Vagina (tissue), 2 donors: ENCODE data around the gene NOP10. TPM values are rescaled to one million over a fixed set of nuclear protein-coding genes. Genes with fewer than 3 reads are reported as not detected.

Experiments used
- DNase-seq, 2 donors: peaks; one replicate each; pipeline ENCODE4 v3.0.0-alpha.2; 2017; ENCODE audit errors: extremely low spot score in 2 of 2
- H3K27ac ChIP-seq: fragments of 200-600 bp; sonication (generic); one replicate; pipeline ENCODE4 v1.5.1; 2019
- H3K27me3 ChIP-seq: fragments of 200-600 bp; sonication (generic); one replicate; pipeline ENCODE4 v1.5.1; 2019
- H3K36me3 ChIP-seq, 2 donors: fragments of 200-600 bp; sonication (generic); one replicate each; pipeline ENCODE4 v1.5.1; 2017 to 2019
- H3K4me1 ChIP-seq: fragments of 200-600 bp; sonication (generic); one replicate; pipeline ENCODE4 v1.5.1; 2019
- H3K4me3 ChIP-seq, 2 donors: fragments of 200-600 bp; sonication (generic); 1 replicate in 1 of 2; 2 replicates in 1 of 2; pipeline ENCODE4 v1.5.1; 2016 to 2019
- H3K9me3 ChIP-seq: fragments of 200-600 bp; sonication (generic); one replicate; pipeline ENCODE4 v1.5.1; 2019
- POLR2A ChIP-seq, 2 donors: fragments of 450-650 bp; IDR thresholded peaks; one replicate each; pipeline ENCODE4 v1.6.1; 2017; ENCODE audit warnings: antibody characterized with exemption in 2 of 2, mild to moderate bottlenecking in 2 of 2, moderate library complexity in 2 of 2
- POLR2AphosphoS5 ChIP-seq, 2 donors: sonication (generic); formaldehyde crosslinking; IDR thresholded peaks; one replicate each; pipeline ENCODE4 v1.9.0; 2017; ENCODE audit warnings: antibody characterized with exemption in 2 of 2, mild to moderate bottlenecking in 2 of 2, low read depth in 1 of 2; ENCODE audit not compliant: insufficient read depth in 1 of 2
- intact Hi-C: fragments of 100-400 bp; cut with DNase I; formaldehyde crosslinking; loops from one replicate; pipeline ENCODE4 v1.15.1; 2023
- total RNA-seq: library from RNA; depleted of rRNA; stranded (reverse); fragments of >200 nt; gene quantifications from one replicate; pipeline ENCODE4 v1.2.3, GENCODE V29; 2016
- TF ChIP-seq, protein P1 (sequence below), 3 experiments: fragments of 450-650 bp in 2 of 3; fragments of 200-600 bp in 1 of 3; sonication (generic) in 1 of 3; IDR thresholded peaks; one replicate each; pipeline ENCODE4 v1.5.1; 2017 to 2019; ENCODE audit warnings: antibody characterized with exemption in 3 of 3, mild to moderate bottlenecking in 2 of 3, moderate library complexity in 2 of 3

NOP10 gene
- total RNA-seq, 1 donor from 2014 or later, result 150 TPM

DNA sequence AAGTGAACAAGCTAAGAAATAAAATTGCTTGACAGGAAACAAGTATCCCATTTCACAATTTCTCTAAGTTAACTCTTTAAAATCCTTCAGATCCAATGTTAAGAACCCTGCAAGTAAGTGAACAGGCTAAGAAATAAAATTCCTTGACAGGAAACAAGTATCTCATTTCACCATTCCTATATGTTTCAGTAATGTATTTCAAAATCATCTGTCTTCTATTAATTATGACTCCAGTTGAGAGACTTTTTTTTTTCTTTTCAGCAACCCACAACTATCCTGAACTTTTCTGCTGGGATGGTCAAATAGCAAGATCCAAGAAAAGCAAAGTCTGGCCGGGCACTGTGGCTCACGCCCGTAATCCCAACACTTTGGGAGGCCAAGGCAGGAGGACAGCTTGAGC, 3.0 kb downstream of the NOP10 start:
- H3K36me3 ChIP-seq, result peaks cover 0 to 7% of the 10 kb centered on the region in 2 donors
- no peak overlapping the region for H3K4me3 ChIP-seq
- TF ChIP-seq POLR2A (IDR thresholded peaks at IDR 0.05) (no peak), POLR2AphosphoS5 (IDR thresholded peaks at IDR 0.05; ENCODE audit: insufficient read depth in 1 of 2, low read depth in 1 of 2) (no peak)
- TF ChIP-seq, protein P1, sequence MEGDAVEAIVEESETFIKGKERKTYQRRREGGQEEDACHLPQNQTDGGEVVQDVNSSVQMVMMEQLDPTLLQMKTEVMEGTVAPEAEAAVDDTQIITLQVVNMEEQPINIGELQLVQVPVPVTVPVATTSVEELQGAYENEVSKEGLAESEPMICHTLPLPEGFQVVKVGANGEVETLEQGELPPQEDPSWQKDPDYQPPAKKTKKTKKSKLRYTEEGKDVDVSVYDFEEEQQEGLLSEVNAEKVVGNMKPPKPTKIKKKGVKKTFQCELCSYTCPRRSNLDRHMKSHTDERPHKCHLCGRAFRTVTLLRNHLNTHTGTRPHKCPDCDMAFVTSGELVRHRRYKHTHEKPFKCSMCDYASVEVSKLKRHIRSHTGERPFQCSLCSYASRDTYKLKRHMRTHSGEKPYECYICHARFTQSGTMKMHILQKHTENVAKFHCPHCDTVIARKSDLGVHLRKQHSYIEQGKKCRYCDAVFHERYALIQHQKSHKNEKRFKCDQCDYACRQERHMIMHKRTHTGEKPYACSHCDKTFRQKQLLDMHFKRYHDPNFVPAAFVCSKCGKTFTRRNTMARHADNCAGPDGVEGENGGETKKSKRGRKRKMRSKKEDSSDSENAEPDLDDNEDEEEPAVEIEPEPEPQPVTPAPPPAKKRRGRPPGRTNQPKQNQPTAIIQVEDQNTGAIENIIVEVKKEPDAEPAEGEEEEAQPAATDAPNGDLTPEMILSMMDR (IDR thresholded peaks at IDR 0.05), result no peak
- no peaks in the 10 kb centered on the region for H3K9me3 ChIP-seq
- intact Hi-C loops, result no loop called here
- H3K27ac ChIP-seq, result no peak overlapping the region
- H3K4me1 ChIP-seq, result peaks cover 54% of the 10 kb centered on the region
- no peaks in the 10 kb centered on the region for H3K27me3 ChIP-seq
- DNase-seq, result no peak

- Histone ChIP-seq H3K4me3 (peak overlapping the region; percentile 58 to 93), H3K4me1 (peaks cover 60% of the 10 kb centered on the region), H3K27me3 (no peaks in the 10 kb centered on the region), H3K27ac (peak overlapping the region; percentile 93), H3K9me3 (no peaks in the 10 kb centered on the region), H3K36me3 (peaks cover 0 to 7% of the 10 kb centered on the region in 2 donors)
- DNase-seq, result no peak
- intact Hi-C loops, result no loop called here
- TF ChIP-seq POLR2AphosphoS5 (IDR thresholded peaks at IDR 0.05; ENCODE audit: insufficient read depth in 1 of 2, low read depth in 1 of 2), result peak in 1 of 2 donors; percentile 9
- TF ChIP-seq, protein P1 (IDR thresholded peaks at IDR 0.05), result no peak
Observed at GRCh38 chr15:34338347-34338746, 4.6 kb downstream of the NOP10 start.

DNA sequence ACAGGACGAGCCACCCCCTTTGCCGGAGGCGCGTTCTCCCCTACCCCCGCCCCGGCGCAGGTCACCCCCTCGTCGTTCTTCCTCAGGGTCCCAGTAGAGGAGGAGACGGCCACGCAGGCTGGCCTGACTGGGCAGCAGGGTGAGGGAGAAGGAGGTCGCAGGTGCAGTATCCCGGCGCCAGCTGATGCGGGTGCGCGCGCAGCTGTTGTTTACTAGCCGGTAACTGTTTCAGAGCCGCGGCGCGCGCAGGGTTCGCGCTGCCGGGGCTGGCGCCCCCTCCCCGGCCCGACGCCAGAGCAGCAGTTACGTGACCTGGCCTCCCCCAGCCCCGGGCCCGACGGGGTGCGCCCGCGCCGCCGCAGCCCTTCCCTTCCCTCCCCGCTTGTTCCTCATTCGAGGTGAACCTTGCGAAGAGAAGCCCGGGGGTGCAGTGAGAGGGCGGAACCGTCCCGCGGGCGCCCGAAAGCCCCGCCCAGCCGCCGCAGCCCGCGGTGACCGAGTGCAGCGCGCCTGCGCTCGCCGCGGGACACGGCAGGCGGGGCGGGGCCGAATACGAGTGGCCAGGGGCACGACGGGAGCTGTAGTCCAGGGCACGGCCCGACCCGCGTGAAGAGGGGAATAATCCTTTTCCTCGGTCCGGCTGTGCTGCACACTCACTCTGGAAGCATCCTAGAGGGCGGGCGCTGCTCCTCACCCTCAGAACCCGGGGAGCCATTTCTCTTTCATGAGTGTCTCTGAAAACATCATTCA, 5.2 kb downstream of the NOP10 start, which contains the start of gene SLC12A6:
SLC12A6 (minus strand) TSS at position 225 of the 750 bp plus-strand sequence. CDS start 1,101 bp downstream, outside the sequence.
- peaks cover 0 to 7% of the 10 kb centered on the region in 2 donors for H3K36me3 ChIP-seq
- intact Hi-C loops, result no loop called here
- TF ChIP-seq POLR2AphosphoS5 (IDR thresholded peaks at IDR 0.05; ENCODE audit: insufficient read depth in 1 of 2, low read depth in 1 of 2) (peak in 1 of 2 donors; percentile 34), POLR2A (IDR thresholded peaks at IDR 0.05) (peak in 1 of 2 donors; percentile 39)
- TF ChIP-seq, protein P1 (IDR thresholded peaks at IDR 0.05), result no peak
- H3K9me3 ChIP-seq, result no peaks in the 10 kb centered on the region
- no peak for DNase-seq
- peak within 1 kb of the TSS; percentile 58 to 93 for H3K4me3 ChIP-seq
- H3K27ac ChIP-seq, result peak within 1 kb of the TSS; percentile 93
- peaks cover 60% of the 10 kb centered on the region for H3K4me1 ChIP-seq
- H3K27me3 ChIP-seq, result no peaks in the 10 kb centered on the region

DNA sequence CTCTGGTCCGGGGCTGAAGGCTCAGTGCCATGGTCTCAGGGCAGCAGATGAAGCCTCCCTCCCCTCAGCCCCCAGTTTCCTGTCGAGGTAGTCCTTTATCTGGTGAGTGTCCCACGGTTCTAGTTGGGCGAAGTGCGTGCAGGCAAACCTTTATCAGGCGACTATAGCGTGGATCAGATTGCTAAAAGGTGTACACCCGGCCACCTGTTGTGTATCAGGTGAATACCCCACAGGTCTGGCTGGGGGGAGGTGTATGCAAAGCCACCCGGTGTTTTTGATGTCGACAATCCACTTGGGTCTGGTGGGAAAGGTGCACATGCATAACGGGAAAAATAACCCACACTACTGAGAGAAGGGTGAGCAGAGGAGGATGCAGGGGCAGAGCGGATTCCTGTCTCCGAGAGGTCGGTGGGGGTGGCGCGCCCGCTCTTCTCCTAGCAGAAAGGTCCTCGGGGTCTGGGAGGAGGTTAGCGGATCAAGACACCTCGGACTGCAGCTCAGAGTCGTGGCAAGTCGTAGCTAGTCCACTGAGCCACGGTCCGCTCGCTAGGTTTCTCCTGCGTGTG, 5.9 kb downstream of the NOP10 start:
- no peak for DNase-seq
- H3K9me3 ChIP-seq, result no peaks in the 10 kb centered on the region
- TF ChIP-seq, protein P1 (IDR thresholded peaks at IDR 0.05), result no peak
- TF ChIP-seq POLR2A (IDR thresholded peaks at IDR 0.05) (no peak), POLR2AphosphoS5 (IDR thresholded peaks at IDR 0.05; ENCODE audit: insufficient read depth in 1 of 2, low read depth in 1 of 2) (no peak)
- peak overlapping the region; percentile 93 for H3K27ac ChIP-seq
- peaks cover 57% of the 10 kb centered on the region for H3K4me1 ChIP-seq
- H3K27me3 ChIP-seq, result no peaks in the 10 kb centered on the region
- peaks cover 0 to 7% of the 10 kb centered on the region in 2 donors for H3K36me3 ChIP-seq
- intact Hi-C loops, result no loop called here
- peak overlapping the region; percentile 58 to 93 for H3K4me3 ChIP-seq
